Duodenal mucosa (tissue), 2 donors: ENCODE measurements around the gene SLC46A1.

Experiments used
- H3K27ac ChIP-seq: one replicate; pipeline ENCODE4 v1.7.0; 2013; ENCODE audit warnings: low read depth, low read length
- H3K27me3 ChIP-seq, 2 donors: one replicate each; pipeline ENCODE4 v1.7.0; 2013; ENCODE audit warnings: low read length in 2 of 2, control low read depth in 1 of 2; ENCODE audit not compliant: insufficient read depth in 2 of 2, control insufficient read depth in 1 of 2
- H3K36me3 ChIP-seq, 2 donors: one replicate each; pipeline ENCODE4 v1.7.0; 2013; ENCODE audit warnings: low read length in 2 of 2, control low read depth in 1 of 2; ENCODE audit not compliant: insufficient read depth in 2 of 2, control insufficient read depth in 1 of 2
- H3K4me1 ChIP-seq, 2 donors: one replicate each; pipeline ENCODE4 v1.7.0; 2013; ENCODE audit warnings: low read length in 2 of 2, control low read depth in 1 of 2; ENCODE audit not compliant: insufficient read depth in 2 of 2, control insufficient read depth in 1 of 2
- H3K4me3 ChIP-seq, 2 donors: one replicate each; pipeline ENCODE4 v1.7.0; 2013; ENCODE audit warnings: low read length in 2 of 2, low read depth in 1 of 2
- H3K9ac ChIP-seq, 2 donors: one replicate each; pipeline ENCODE4 v1.7.0; 2013; ENCODE audit warnings: low read length in 2 of 2, low read depth in 1 of 2
- H3K9me3 ChIP-seq, 2 donors: one replicate each; pipeline ENCODE4 v1.7.0; 2013; ENCODE audit warnings: low read length in 2 of 2, control low read depth in 1 of 2; ENCODE audit not compliant: control insufficient read depth in 1 of 2

SLC46A1 gene

GRCh38 chr17:28363186-28363585 is 42.8 kb downstream of the SLC46A1 start:
- no peaks in the 10 kb centered on the region for H3K27me3 ChIP-seq
- H3K36me3 ChIP-seq: peaks cover 20 to 53% of the 10 kb centered on the region in 2 donors
- no peak overlapping the region for H3K4me3 ChIP-seq
- no peak overlapping the region for H3K9ac ChIP-seq
- H3K27ac ChIP-seq: no peak overlapping the region
- H3K4me1 ChIP-seq: peaks cover 6% of the 10 kb centered on the region in 2 donors
- H3K9me3 ChIP-seq: no peaks in the 10 kb centered on the region

- Histone ChIP-seq H3K9me3 (no peaks in the 10 kb centered on the region), H3K27me3 (no peaks in the 10 kb centered on the region), H3K27ac (no peak overlapping the region), H3K9ac (peak overlapping the region; percentile 66 to 86), H3K4me3 (peak overlapping the region; percentile 76 to 94), H3K4me1 (peaks cover 19 to 26% of the 10 kb centered on the region in 2 donors), H3K36me3 (peaks cover 26 to 53% of the 10 kb centered on the region in 2 donors)
Measured at GRCh38 chr17:28357901-28358197, 48.2 kb downstream of the SLC46A1 start.

GRCh38 chr17:28357061-28357900 is 48.7 kb downstream of the SLC46A1 start, which contains the start of gene POLDIP2:
POLDIP2 (minus strand) TSS chr17:28357527; CDS start chr17:28357448, 79 bp downstream.
- Histone ChIP-seq H3K4me1 (peaks cover 19 to 26% of the 10 kb centered on the region in 2 donors), H3K9ac (peak within 1 kb of the TSS; percentile 86 to 95), H3K27ac (peak within 1 kb of the TSS; percentile 76), H3K27me3 (no peaks in the 10 kb centered on the region), H3K36me3 (peaks cover 26 to 50% of the 10 kb centered on the region in 2 donors), H3K4me3 (peak within 1 kb of the TSS; percentile 76 to 94), H3K9me3 (no peaks in the 10 kb centered on the region)

GRCh38 chr17:28350271-28350670 is 55.7 kb downstream of the SLC46A1 start:
- Histone ChIP-seq H3K4me3 (no peak overlapping the region), H3K9me3 (no peaks in the 10 kb centered on the region), H3K9ac (no peak overlapping the region), H3K4me1 (no peaks in the 10 kb centered on the region), H3K36me3 (peaks cover 64 to 84% of the 10 kb centered on the region in 2 donors), H3K27me3 (no peaks in the 10 kb centered on the region), H3K27ac (no peak overlapping the region)

- Histone ChIP-seq H3K4me3 (no peak overlapping the region), H3K4me1 (no peaks in the 10 kb centered on the region), H3K27me3 (no peaks in the 10 kb centered on the region), H3K9ac (no peak overlapping the region), H3K36me3 (peaks cover 63 to 86% of the 10 kb centered on the region in 2 donors), H3K9me3 (no peaks in the 10 kb centered on the region), H3K27ac (no peak overlapping the region)
Measured at GRCh38 chr17:28348979-28349378, 57.0 kb downstream of the SLC46A1 start.

- no peak overlapping the region for H3K4me3 ChIP-seq
Measured at GRCh38 chr17:28347261-28347891, 58.6 kb downstream of the SLC46A1 start.

GRCh38 chr17:28346746-28347246 is 59.2 kb downstream of the SLC46A1 start:
- Histone ChIP-seq H3K27ac (peak overlapping the region; percentile 14), H3K9ac (no peak overlapping the region), H3K4me1 (no peaks in the 10 kb centered on the region), H3K4me3 (no peak overlapping the region), H3K36me3 (peaks cover 66 to 94% of the 10 kb centered on the region in 2 donors), H3K9me3 (no peaks in the 10 kb centered on the region), H3K27me3 (no peaks in the 10 kb centered on the region)

More at GRCh38 chr17:28347261-28347891, 58.6 kb downstream of the SLC46A1 start:
- Histone ChIP-seq H3K9ac (no peak overlapping the region), H3K4me1 (no peaks in the 10 kb centered on the region), H3K27me3 (no peaks in the 10 kb centered on the region), H3K27ac (no peak overlapping the region), H3K36me3 (peaks cover 62 to 90% of the 10 kb centered on the region in 2 donors), H3K9me3 (no peaks in the 10 kb centered on the region)

- Histone ChIP-seq H3K27ac (no peak overlapping the region), H3K9ac (no peak overlapping the region), H3K4me1 (no peaks in the 10 kb centered on the region)
Measured at GRCh38 chr17:28346199-28346580, 59.8 kb downstream of the SLC46A1 start.

GRCh38 chr17:28345419-28346198 is 60.4 kb downstream of the SLC46A1 start:
- H3K9ac ChIP-seq: no peak overlapping the region
- peaks cover 63 to 93% of the 10 kb centered on the region in 2 donors for H3K36me3 ChIP-seq
- no peaks in the 10 kb centered on the region for H3K4me1 ChIP-seq
- H3K27ac ChIP-seq: no peak overlapping the region
- H3K9me3 ChIP-seq: no peaks in the 10 kb centered on the region
- no peak overlapping the region for H3K4me3 ChIP-seq
- no peaks in the 10 kb centered on the region for H3K27me3 ChIP-seq

More at GRCh38 chr17:28346199-28346580, 59.8 kb downstream of the SLC46A1 start:
- no peak overlapping the region for H3K4me3 ChIP-seq
- H3K27me3 ChIP-seq: no peaks in the 10 kb centered on the region
- H3K9me3 ChIP-seq: no peaks in the 10 kb centered on the region
- peaks cover 66 to 94% of the 10 kb centered on the region in 2 donors for H3K36me3 ChIP-seq
